Astrocyte of the spinal cord (primary cell): ENCODE data around the gene CAMK2A.

ENCODE experiments used
- DNase-seq: peaks from one replicate; pipeline ENCODE4 v3.0.0; 2011; ENCODE audit warnings: low read depth, low spot score
- H3K4me3 ChIP-seq: 2 replicates; pipeline ENCODE4 v1.5.1; 2011; ENCODE audit warnings: low read depth, mild to moderate bottlenecking, low read length, moderate library complexity
- CTCF ChIP-seq: IDR thresholded peaks from 2 replicates; pipeline ENCODE4 v1.5.1; 2012; ENCODE audit warnings: low read depth, mild to moderate bottlenecking, low read length, inconsistent platforms
- in situ Hi-C: cut with HindIII; loops from 2 replicates; pipeline ENCODE4 v1.10.0; 2017; ENCODE audit warnings: low sequenced_read_pairs

CAMK2A gene

GRCh38 chr5:150204590-150204960 lies 85.0 kb downstream of the CAMK2A start:
- no peak for TF ChIP-seq CTCF
- DNase-seq, result no peak
- in situ Hi-C loops, result no loop called here
- H3K4me3 ChIP-seq, result no peak overlapping the region

GRCh38 chr5:150203832-150204589 lies 85.6 kb downstream of the CAMK2A start:
- H3K4me3 ChIP-seq, result no peak overlapping the region
- no peak for DNase-seq
- TF ChIP-seq CTCF, result no peak
- in situ Hi-C loops, result no loop called here

- no peak overlapping the region for H3K4me3 ChIP-seq
- DNase-seq, result no peak
- no peak for TF ChIP-seq CTCF
- in situ Hi-C loops, result no loop called here
Observed at GRCh38 chr5:150202501-150202900, 87.1 kb downstream of the CAMK2A start.

GRCh38 chr5:150197476-150197875 lies 92.1 kb downstream of the CAMK2A start:
- TF ChIP-seq CTCF, result no peak
- no peak overlapping the region for H3K4me3 ChIP-seq
- in situ Hi-C loops, result no loop called here
- no peak for DNase-seq

- H3K4me3 ChIP-seq, result no peak overlapping the region
- no peak for DNase-seq
- TF ChIP-seq CTCF, result no peak
- in situ Hi-C loops, result no loop called here
Observed at GRCh38 chr5:150196986-150197385, 92.6 kb downstream of the CAMK2A start.

GRCh38 chr5:150196514-150196913 lies 93.1 kb downstream of the CAMK2A start:
- no peak for DNase-seq
- no peak overlapping the region for H3K4me3 ChIP-seq
- no peak for TF ChIP-seq CTCF
- in situ Hi-C loops, result no loop called here
